DND-41 (cell line): ENCODE measurements around the gene GOLGA8H.
A peak's percentile ranks its signal among the peaks of the same experiment; 100 is the strongest.
"Not testable (repeated sequence)": the region's sequence is repeated elsewhere in the genome, so short reads cannot be mapped to it uniquely, and the experiment has no call there.

Experiments
- ATAC-seq: fragments of 200-7000 bp; cut with Tn5 transposase; 3 replicates; pipeline ENCODE4 v1.9.1; 2021; ENCODE audit warnings: low read depth; ENCODE audit not compliant: insufficient read depth
- DNase-seq: peaks from one replicate; pipeline ENCODE4 v3.0.0-alpha.2; 2020
- H2AFZ ChIP-seq: 2 replicates; pipeline ENCODE4 v1.6.0; 2012; ENCODE audit warnings: low read depth, low read length
- H3K27ac ChIP-seq: 2 replicates; pipeline ENCODE4 v1.5.1; 2012; ENCODE audit warnings: low read length, inconsistent platforms
- H3K27me3 ChIP-seq: fragments of 200-600 bp; sonication (generic); 2 replicates; pipeline ENCODE4 v1.6.0; 2012; ENCODE audit warnings: low read length, mild to moderate bottlenecking, inconsistent platforms; ENCODE audit not compliant: insufficient read depth, poor library complexity
- H3K36me3 ChIP-seq: 2 replicates; pipeline ENCODE4 v1.5.1; 2012; ENCODE audit warnings: low read length, inconsistent platforms; ENCODE audit not compliant: insufficient read depth
- H3K4me1 ChIP-seq: 2 replicates; pipeline ENCODE4 v1.5.1; 2012; ENCODE audit warnings: mild to moderate bottlenecking, low read length; ENCODE audit not compliant: insufficient read depth
- H3K4me2 ChIP-seq: 2 replicates; pipeline ENCODE4 v1.6.0; 2012; ENCODE audit warnings: mild to moderate bottlenecking, moderate library complexity, low read length, inconsistent platforms; ENCODE audit not compliant: insufficient read depth
- H3K4me3 ChIP-seq, 2 experiments: fragments of 200-600 bp in 1 of 2; shearing (Covaris generic) in 1 of 2; 2 replicates each; pipeline ENCODE4 v1.5.1; 2012 to 2016; ENCODE audit warnings: inconsistent platforms in 2 of 2, low read length in 2 of 2, mild to moderate bottlenecking in 2 of 2, low read depth in 1 of 2, moderate library complexity in 1 of 2
- H3K79me2 ChIP-seq: 2 replicates; pipeline ENCODE4 v1.6.0; 2012; ENCODE audit warnings: low read length, inconsistent platforms; ENCODE audit not compliant: insufficient read depth
- H3K9ac ChIP-seq: 2 replicates; pipeline ENCODE4 v1.6.0; 2012; ENCODE audit warnings: low read depth, mild to moderate bottlenecking, inconsistent platforms, low read length, moderate library complexity
- H3K9me3 ChIP-seq: 2 replicates; pipeline ENCODE4 v1.5.1; 2012; ENCODE audit warnings: low read length, moderate library complexity, mild to moderate bottlenecking, inconsistent platforms; ENCODE audit not compliant: insufficient read depth, severe bottlenecking
- H4K20me1 ChIP-seq: 2 replicates; pipeline ENCODE4 v1.6.0; 2012; ENCODE audit warnings: low read length; ENCODE audit not compliant: insufficient read depth
- CTCF ChIP-seq: IDR thresholded peaks from 2 replicates; pipeline ENCODE4 v1.5.1; 2012; ENCODE audit warnings: borderline replicate concordance, low read length, moderate library complexity, mild to moderate bottlenecking; ENCODE audit not compliant: poor library complexity, severe bottlenecking; ENCODE audit errors: extremely low read depth
- EZH2 ChIP-seq: IDR thresholded peaks from 3 replicates; pipeline ENCODE4 v1.6.1; 2012; ENCODE audit warnings: borderline replicate concordance, low read depth, mild to moderate bottlenecking, moderate library complexity, low read length, inconsistent platforms; ENCODE audit not compliant: severe bottlenecking

The GOLGA8H gene

GRCh38 chr15:30650012-30650929, 46.4 kb downstream of the GOLGA8H start:
- H2AFZ ChIP-seq: no peak overlapping the region
- no peaks in the 10 kb centered on the region for H3K27me3 ChIP-seq
- H3K4me2 ChIP-seq: no peak overlapping the region
- no peaks in the 10 kb centered on the region for H3K4me1 ChIP-seq
- no peaks in the 10 kb centered on the region for H3K9me3 ChIP-seq
- TF ChIP-seq EZH2 (no peak), CTCF (no peak)
- DNase-seq (no peak), ATAC-seq (no peak)
- H3K79me2 ChIP-seq: peaks cover 41% of the 10 kb centered on the region
- H3K36me3 ChIP-seq: peaks cover 47% of the 10 kb centered on the region
- H3K9ac ChIP-seq: no peak overlapping the region
- H3K4me3 ChIP-seq: no peak overlapping the region
- H3K27ac ChIP-seq: 0 out of 2 replicates have a peak overlapping the region, but pooled peaks have one; percentile 20
- peaks cover 8% of the 10 kb centered on the region; the same call in 1 of the 2 replicates for H4K20me1 ChIP-seq

GRCh38 chr15:30661154-30661553, 57.3 kb downstream of the GOLGA8H start:
- H3K4me3 ChIP-seq, H3K9me3 ChIP-seq, H3K4me1 ChIP-seq, H3K27ac ChIP-seq, H2AFZ ChIP-seq, H4K20me1 ChIP-seq, H3K4me2 ChIP-seq, ATAC-seq, DNase-seq, H3K27me3 ChIP-seq, H3K9ac ChIP-seq: not testable (repeated sequence)
- peaks cover 52% of the 10 kb centered on the region for H3K36me3 ChIP-seq
- peaks cover 50% of the 10 kb centered on the region for H3K79me2 ChIP-seq
- TF ChIP-seq CTCF: peak; percentile 46
